NB4 (cell line): ENCODE measurements around the gene USP3.
A peak's percentile ranks its signal among the peaks of the same experiment; 100 is the strongest.

Experiments used
- DNase-seq: peaks from one replicate; pipeline ENCODE4 v3.0.0; 2010; ENCODE audit warnings: low read depth
- H3K4me3 ChIP-seq: one replicate; pipeline ENCODE4 v1.5.1; 2011; ENCODE audit warnings: mild to moderate bottlenecking, low read depth, low read length, moderate library complexity
- CTCF ChIP-seq: IDR thresholded peaks from one replicate; pipeline ENCODE4 v1.5.1; 2012; ENCODE audit warnings: low read depth, low read length
- MAX ChIP-seq: IDR thresholded peaks from 2 replicates; pipeline ENCODE4 v1.6.1; 2011; ENCODE audit warnings: low read depth, low read length
- MYC ChIP-seq: IDR thresholded peaks from 2 replicates; pipeline ENCODE4 v1.6.1; 2011; ENCODE audit warnings: low read depth, low read length
- POLR2A ChIP-seq: IDR thresholded peaks from 2 replicates; pipeline ENCODE4 v1.6.1; 2011; ENCODE audit warnings: mild to moderate bottlenecking; ENCODE audit not compliant: insufficient read length; ENCODE audit errors: extremely low read depth

Gene USP3

GRCh38 chr15:63466378-63467192 lies 37.8 kb upstream of the USP3 start:
- DNase-seq: peak; percentile 81
- H3K4me3 ChIP-seq: no peak overlapping the region
- TF ChIP-seq MAX (no peak), MYC (no peak), POLR2A (no peak), CTCF (peak; percentile 26)

DNA sequence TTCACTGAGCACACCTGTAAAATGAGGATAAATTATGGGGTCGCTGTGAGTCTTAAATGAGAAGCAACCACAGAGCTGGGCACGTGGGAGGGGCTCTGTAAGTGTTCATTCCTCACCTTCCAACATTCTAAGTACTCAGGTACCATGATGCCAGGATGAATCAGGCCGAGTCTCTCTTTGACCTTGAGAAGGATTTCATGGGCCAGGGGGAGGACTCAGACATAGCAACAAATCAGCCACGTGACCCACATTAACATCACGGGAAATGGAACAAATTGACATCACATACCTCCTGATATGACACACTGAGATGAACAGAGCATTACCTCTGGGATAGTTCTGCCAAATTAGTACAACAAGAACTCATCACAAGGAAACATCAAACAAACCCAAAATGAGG lies 35.2 kb upstream of the USP3 start:
- H3K4me3 ChIP-seq: no peak overlapping the region
- TF ChIP-seq MYC: no peak
- TF ChIP-seq CTCF: no peak
- no peak for TF ChIP-seq MAX
- TF ChIP-seq POLR2A: no peak
- no peak for DNase-seq

DNA sequence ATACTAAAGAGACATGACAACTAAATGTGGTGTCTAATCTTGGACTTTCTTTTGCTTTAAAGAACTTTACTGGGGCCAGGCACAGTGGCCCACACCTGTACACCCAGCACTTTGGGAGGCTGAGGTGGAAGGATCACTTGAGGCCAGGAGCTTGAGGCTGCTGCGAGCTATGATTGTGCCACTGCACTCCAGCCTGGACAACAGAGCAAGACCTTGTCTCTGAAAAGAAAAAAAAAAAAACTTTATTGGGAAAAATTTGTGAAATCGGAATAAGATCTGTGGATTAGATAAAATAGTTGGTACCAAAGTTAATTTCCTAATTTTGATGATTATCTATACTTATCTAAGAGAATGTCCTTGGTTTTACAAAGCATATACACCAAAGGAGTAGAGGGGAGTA lies 34.4 kb upstream of the USP3 start:
- TF ChIP-seq MAX: no peak
- TF ChIP-seq CTCF: no peak
- no peak for TF ChIP-seq POLR2A
- no peak for TF ChIP-seq MYC
- DNase-seq: no peak

DNA sequence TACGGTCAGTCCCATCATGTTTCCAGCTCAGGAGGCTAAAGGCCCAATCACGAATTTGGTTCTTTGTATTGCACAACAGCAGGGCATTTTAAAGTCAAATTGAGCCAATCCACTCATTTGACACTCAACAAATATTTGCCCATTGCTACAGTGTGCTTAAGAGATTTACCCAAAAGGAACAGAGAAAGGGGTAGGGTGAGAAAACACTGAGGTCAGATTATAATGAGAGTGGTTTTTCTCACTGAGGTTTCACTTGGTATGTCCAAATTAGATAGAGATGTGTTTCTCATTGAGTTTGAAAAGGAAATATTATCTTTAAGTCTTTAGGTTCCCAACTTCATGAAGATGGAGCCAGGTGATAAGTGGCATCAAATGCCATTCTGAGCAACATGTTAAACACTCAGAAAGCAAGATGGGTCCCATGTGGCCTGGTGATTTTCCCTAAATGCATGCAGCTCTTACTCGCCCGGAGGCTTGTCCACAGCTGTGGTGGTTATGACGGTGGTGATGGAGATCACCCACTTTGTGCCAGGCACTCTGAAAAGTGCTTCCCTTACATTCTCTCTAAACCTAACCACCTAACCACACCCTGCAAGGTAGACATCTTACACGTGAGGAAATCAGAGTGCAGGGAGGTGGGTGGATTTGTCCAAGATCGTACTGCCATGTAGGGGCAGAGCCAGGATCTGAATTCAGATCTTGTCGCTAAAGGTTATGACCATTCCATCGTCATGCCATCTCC lies 31.2 kb upstream of the USP3 start:
- DNase-seq: no peak
- TF ChIP-seq CTCF: no peak
- TF ChIP-seq MYC: no peak
- TF ChIP-seq MAX: no peak
- no peak for TF ChIP-seq POLR2A
- no peak overlapping the region for H3K4me3 ChIP-seq

More for the DNA sequence above, 34.4 kb upstream of the USP3 start:
- H3K4me3 ChIP-seq: no peak overlapping the region

GRCh38 chr15:63473749-63473998 lies 30.7 kb upstream of the USP3 start:
- no peak overlapping the region for H3K4me3 ChIP-seq
- DNase-seq: no peak
- TF ChIP-seq MAX (no peak), MYC (no peak), POLR2A (no peak)
